ENCODE measurements around the gene ADAMTS19.

DNA sequence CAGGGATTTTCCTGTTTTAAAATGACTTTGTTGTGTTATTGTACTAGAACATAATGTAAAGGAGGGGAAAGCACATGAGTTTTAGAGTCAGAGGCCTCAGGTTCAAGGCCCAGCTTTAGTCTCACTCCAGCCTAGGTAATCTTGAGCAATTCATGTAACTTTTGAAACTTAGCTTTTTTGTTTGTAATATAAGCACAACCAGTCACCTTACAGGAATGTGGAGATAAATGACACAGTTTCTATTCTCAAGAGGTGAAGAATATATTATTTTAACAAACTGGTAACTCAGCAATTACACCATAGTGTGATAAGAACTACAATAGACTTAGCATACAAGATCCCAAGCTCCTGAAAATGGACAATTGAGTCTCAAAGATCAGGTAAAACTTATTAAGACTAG is 51.2 kb downstream of the ADAMTS19 start:
- TF ChIP-seq, protein P1, sequence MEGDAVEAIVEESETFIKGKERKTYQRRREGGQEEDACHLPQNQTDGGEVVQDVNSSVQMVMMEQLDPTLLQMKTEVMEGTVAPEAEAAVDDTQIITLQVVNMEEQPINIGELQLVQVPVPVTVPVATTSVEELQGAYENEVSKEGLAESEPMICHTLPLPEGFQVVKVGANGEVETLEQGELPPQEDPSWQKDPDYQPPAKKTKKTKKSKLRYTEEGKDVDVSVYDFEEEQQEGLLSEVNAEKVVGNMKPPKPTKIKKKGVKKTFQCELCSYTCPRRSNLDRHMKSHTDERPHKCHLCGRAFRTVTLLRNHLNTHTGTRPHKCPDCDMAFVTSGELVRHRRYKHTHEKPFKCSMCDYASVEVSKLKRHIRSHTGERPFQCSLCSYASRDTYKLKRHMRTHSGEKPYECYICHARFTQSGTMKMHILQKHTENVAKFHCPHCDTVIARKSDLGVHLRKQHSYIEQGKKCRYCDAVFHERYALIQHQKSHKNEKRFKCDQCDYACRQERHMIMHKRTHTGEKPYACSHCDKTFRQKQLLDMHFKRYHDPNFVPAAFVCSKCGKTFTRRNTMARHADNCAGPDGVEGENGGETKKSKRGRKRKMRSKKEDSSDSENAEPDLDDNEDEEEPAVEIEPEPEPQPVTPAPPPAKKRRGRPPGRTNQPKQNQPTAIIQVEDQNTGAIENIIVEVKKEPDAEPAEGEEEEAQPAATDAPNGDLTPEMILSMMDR (IDR thresholded peaks at IDR 0.05; ENCODE audit: control extremely low read depth in 1 of 3, insufficient read depth in 1 of 3, low read depth in 1 of 3, low read length in 3 of 3), result no peak
- TF ChIP-seq EZH2 (IDR thresholded peaks at IDR 0.05; ENCODE audit: low read depth, low read length, severe bottlenecking) (no peak), SP4 (IDR thresholded peaks at IDR 0.05; ENCODE audit: low read length) (no peak), CHD2 (IDR thresholded peaks at IDR 0.05; ENCODE audit: low read length) (no peak), POLR2AphosphoS5 (IDR thresholded peaks at IDR 0.05; ENCODE audit: low read depth, low read length) (no peak)
